ENCODE data around the gene MINAR1.

DNA sequence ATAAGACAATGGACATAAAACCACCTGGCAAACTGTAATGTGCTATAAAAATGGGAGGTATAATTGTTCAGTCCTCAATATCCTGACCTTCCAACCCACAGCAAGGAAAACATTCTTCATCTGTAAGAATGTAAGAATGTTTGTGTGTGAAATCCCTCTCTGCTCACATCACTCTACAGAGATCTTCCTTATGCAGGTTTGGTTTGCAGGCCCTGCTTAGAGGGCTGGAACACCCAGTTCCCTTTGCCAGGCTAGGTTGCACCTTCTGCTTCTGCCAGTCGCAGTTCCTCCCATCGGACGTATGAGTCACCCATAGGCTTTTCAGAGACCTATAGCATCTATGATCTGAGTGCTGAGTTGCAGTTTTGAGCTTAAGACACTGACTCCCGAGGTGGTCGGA lies 24.1 kb upstream of the MINAR1 start:
- TF ChIP-seq TAF1 (IDR thresholded peaks at IDR 0.05; ENCODE audit: borderline replicate concordance, low read depth, low read length): no peak
- TF ChIP-seq POLR2AphosphoS5 (IDR thresholded peaks at IDR 0.05; ENCODE audit: low read depth, low read length): no peak
- no peak for TF ChIP-seq POLR2A (IDR thresholded peaks at IDR 0.05; ENCODE audit: low read depth, low read length)
